HG03460 (cell line): ENCODE data around the gene CAPN15.

ENCODE experiments used
- ATAC-seq: cut with Tn5 transposase; IDR thresholded peaks from one replicate; pipeline ENCODE4 v1.9.1; 2021; ENCODE audit not compliant: unreplicated experiment

CAPN15 gene

DNA sequence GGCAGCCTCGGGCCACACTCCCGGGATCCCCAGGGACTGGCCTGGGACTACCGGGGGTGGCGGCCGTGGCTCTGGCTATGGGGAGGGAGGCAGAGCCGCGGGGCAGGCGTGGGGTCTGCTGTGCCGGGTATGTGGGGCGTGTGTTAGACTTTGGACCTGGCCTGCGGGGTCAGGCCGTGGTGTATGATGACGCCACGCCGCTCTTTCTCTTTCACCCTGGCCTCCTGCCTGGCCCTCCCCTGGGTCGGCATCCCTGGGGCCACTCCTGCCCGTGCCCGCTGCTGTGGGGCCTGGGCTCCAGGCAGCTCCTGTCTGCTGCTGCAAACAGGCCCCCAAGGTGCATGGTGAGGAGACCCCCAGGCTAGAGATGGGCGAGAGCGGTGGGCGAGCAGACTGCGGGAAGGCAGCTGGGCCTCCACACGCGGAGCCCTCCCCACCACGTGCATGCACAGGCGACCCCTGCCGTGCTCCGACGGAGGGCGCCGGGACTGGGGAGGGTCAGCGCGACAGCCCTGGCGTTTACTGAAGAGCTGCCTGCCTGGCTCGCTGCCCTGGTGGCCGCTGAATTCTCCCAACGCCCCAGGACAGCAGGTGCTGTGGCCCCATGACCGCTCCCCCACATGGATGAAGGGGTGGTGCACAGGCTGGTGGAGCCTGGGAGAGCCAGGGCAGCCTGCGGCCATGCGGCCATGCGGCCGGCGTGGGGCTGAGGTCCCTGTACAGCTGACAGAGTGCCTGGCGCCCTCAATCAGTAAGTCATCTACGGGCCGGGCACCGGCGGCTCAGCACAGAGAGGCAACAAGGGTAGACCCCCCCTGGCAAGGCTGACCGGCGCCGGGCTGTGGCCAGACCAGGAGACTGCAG lies 16.0 kb downstream of the CAPN15 start:
- ATAC-seq: no peak

DNA sequence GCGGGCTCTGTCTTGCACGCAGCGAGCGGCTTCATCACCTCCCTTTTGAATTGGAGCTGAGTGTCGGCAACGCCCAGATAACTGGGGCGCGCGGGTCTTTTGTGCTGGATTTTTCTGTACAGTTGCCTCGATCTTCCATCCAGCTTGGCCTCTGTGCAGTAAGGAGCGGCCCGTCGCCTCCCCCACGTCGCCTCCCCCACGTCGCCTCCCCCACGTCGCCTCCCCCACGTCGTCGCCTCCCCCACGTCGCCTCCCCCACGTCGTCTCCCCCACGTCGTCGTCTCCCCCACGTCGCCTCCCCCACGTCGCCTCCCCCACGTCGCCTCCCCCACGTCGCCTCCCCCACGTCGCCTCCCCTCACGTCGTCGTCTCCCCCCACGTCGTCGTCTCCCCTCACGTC lies 17.0 kb downstream of the CAPN15 start:
- no peak for ATAC-seq

DNA sequence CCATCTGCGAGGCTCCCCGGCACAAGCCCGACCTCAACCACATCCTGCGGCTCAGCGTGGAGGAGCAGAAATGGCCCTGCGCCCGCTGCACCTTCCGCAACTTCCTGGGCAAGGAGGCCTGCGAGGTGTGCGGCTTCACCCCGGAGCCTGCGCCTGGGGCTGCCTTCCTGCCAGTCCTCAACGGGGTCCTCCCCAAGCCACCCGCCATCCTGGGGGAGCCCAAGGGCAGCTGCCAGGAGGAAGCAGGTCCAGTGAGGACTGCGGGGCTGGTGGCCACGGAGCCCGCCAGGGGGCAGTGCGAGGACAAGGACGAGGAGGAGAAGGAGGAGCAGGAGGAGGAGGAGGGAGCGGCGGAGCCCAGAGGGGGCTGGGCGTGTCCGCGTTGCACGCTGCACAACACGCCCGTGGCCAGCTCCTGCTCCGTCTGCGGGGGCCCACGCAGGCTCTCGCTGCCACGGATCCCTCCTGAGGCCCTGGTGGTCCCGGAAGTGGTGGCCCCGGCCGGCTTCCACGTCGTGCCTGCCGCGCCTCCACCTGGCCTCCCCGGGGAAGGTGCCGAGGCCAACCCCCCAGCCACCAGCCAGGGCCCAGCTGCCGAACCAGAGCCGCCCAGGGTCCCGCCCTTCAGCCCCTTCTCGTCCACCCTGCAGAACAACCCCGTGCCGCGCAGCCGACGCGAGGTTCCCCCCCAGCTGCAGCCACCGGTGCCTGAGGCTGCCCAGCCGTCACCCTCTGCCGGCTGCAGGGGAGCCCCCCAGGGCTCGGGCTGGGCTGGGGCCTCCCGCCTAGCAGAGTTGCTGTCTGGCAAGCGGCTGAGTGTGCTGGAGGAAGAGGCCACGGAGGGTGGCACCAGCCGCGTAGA lies 19.6 kb downstream of the CAPN15 start:
- ATAC-seq: no peak

DNA sequence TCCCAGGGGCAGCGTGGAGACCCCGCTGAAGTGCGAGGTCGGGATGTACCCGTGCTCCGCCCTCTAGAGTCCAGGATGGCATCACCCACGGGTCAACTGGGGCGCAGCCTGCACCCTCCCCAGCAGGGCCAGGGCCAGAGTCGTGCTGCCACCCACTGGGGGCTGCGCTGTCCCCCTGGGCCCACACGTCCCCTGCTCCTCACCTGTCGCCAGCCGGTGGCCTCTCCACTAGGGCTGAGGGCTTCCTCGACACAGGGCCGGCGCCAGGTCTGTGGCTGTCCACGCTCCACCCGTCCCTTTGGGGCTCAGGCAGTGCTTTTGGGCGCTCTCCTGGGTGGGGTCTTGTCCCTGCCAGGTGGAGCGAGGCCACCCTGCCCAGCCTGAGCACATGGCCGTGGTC lies 21.1 kb downstream of the CAPN15 start:
- no peak for ATAC-seq

DNA sequence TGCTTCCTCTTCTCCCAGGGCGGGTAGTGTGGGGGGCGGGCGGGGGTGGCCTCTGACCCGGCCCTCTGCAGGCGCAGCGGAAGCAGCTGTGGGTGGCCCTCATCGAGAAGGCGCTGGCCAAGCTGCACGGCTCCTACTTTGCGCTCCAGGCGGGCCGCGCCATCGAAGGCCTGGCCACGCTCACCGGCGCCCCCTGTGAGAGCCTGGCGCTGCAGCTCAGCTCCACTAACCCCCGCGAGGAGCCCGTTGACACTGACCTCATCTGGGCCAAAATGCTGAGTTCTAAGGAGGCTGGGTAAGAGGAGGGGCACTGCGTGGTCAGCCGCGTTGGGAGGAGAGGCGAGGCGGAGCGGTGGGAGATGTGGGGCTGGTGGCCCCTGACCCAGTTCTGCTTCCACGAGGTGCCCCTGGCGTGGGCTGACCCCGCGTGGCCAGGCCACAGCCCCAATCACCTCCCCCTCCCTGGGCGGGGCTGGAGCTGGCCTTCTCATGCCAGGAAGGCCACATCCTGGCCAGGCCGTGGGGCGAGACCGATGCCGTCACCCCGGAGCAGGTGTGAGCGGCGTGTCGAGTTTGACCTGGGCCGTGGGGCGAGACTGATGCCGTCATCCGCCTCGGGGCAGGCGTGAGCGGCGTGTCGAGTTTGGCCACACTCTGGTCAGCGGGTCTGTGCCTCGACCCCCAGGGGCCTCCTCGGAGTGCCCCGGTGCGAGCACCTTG lies 22.2 kb downstream of the CAPN15 start:
- no peak for ATAC-seq

DNA sequence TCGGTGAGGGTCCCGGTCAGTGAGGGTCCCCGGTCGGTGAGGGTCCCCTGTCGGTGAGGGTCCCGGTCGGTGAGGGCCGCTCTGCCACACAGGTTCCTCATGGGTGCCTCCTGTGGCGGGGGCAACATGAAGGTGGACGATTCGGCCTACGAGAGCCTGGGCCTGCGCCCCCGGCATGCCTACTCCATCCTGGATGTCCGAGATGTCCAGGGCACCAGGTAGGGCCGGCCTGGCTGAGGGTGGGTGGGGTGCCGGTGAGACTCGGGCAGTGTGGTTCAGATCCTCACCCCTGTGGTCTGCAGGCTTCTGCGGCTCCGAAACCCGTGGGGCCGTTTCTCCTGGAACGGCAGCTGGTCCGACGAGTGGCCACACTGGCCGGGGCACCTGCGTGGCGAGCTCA lies 23.7 kb downstream of the CAPN15 start:
- ATAC-seq: no peak

DNA sequence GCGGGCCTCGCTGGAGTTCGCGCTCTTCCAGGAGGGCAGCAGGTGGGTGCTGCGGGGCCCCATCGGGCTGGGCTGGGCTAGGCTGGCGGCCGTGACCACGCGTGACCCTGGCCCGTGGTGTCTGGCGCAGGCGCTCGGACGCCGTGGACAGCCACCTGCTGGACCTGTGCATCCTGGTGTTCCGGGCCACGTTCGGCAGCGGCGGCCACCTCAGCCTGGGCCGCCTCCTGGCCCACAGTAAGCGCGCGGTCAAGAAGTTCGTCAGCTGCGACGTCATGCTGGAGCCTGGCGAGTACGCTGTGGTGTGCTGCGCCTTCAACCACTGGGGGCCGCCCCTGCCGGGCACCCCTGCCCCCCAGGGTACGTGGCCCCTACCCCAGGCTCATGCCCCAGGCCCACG lies 24.7 kb downstream of the CAPN15 start:
- no peak for ATAC-seq

DNA sequence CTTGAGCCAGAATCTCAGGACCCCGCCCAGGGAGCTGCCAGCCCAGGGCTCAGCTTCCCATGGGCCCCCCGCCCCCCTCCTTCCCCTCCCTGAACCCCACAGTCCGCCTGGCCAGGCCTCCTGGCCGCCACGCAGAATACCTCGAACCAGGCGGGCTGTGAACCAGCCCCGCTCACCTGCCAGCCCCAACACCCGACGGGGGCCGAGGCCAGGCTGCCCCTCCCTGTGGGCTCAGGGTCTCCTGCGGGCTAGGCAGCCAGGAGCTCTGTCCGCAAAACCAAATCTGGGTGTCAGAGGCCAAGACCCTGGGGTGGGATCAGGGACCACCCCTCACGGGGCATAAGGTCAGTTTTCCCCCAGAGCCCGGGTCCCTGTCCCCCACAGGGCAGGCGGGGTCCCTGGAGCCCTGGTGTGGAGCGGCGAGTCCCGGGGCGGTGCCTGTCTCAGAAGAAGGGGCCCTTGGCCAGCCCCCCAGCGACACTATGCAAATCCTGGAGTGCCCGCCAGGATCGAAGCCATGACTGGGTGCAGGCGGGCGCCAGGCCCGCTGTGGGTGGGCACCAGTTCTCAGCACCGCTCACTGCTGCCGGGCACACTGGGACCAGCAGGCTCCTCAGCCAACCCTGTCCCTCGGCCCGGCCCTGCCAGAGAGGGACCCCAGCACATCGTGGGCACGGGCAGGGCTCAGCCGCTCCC lies 26.2 kb downstream of the CAPN15 start:
- no peak for ATAC-seq

DNA sequence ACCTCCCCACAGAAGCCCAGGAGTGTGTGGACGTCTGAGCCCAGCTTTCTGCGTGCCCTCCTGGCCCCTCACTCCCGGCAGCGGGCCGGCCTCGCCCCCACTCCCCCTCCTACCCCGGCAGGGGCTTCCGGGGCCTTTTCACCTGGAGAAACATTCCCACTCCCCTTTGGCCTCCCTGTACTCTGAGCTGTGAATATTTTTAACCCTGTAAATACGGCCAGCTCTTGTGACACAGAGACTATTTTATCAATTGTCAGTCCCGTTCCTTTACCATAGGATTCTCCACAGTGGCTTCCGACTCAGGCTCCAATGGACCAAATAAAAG lies 26.7 kb downstream of the CAPN15 start:
- ATAC-seq: no peak

DNA sequence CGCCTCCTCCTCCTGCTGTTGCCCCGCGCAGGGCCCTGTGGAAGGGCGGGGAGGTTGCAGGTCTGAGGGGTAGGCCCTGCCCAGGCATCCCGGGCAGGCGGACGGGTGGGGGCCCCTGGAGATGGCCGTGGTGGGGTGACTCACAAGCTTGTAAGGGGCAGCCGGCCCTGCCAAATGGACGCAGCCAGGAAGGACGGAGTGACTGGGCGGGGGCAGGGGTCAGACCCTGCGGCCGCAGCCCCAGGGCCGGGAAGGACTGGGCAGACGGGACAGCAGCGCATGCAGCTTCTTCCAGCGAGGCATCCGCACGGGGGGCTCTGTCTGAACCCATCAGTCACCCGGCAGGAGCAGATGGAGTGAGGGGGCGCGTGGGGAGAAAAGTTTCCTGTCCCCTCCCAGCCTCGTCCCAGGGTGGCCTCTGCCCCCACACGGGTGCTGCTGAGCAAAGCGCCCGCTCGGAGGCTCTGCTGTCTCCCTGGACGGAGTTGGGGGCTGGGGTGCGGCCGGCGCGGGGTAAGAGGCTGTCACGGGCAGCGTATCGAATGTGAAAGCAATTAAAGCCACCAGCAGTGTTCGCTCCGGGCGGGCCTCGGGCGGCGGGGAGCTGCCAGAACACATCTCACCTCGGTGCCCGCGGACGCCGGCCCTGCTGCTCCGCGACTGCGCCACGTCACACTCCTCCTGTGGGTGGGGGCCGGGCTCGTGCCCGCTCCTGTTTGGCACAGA lies 27.3 kb downstream of the CAPN15 start:
- no peak for ATAC-seq

DNA sequence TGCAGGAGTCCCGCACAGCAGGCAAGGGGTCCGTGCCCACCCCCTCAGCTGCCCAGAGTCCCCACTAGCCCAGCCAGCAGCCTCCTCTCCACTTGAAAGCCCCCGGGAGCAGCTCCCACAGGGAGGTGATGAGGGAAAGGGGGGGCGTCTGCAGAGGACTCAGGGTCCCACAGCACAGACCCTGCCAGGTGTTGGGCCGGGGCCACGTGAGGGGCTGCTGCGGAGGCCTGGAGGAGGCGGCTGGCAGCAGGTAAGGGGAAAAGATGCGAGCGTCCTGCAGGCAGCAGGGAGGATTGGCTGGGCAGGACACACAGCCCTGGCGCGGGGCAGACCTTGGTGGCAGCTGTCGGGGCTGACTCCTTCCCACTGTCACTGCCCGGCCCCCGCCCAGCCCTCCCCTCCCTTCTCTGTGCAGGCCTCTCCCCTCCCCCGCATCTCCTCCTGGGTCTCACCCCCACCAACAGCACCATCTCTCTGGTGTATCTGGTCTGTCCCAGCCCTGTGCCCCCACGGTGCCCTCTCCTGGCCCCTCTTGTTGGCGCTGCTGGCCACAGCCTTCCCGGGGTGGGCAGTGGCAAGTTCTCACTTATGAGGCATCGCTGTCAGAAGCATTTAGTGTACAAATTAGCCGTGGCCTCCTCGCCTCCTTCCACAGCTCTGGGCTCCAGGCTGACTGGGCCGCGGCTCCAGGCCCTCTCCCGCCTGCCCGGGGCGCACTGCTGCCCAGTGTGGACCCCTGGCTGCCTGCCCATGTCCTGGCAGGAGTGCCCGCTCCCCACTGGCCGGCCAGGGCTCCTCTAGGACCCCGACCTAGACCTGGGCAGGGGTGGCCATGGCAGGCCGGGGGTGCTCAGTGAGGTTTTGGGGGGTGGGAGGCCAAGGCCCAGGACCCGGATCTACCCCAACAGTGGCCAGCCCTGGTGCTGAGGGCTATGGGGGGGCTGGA lies 28.3 kb downstream of the CAPN15 start:
- ATAC-seq: no peak

DNA sequence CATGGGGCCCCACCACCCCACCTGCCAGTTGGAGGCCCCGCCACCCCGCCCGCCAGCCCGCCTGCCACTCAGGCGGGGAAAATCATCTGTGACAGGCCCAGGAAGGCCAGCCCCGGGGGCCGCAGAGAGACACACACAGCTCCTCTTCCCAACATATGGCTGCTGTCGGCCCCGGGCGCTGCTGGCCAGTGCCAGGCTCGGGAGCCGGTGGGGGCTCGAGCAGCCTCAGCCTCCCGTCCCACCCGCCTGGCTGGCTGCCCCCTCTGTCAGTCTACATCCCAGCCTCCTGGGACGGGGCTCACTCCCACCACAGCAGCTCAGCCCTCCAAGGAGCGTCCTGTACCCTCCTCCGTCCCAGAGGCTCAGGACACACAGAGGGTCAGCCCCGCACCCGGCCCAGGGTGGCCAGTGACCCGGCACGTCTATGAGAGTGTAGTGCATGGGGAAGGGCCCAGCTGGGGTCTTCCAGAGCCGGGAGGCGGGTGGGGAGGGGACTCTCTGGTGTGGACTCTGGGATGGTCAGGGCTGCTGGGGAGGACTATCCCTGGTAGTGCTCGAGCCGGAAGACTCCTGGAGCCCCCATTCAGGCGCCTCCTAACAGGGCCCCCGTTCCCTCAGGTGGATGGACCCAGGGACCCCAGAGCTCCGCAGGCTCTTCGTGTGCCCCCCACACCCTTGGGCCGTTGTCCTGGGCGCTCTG lies 29.1 kb downstream of the CAPN15 start:
- no peak for ATAC-seq

DNA sequence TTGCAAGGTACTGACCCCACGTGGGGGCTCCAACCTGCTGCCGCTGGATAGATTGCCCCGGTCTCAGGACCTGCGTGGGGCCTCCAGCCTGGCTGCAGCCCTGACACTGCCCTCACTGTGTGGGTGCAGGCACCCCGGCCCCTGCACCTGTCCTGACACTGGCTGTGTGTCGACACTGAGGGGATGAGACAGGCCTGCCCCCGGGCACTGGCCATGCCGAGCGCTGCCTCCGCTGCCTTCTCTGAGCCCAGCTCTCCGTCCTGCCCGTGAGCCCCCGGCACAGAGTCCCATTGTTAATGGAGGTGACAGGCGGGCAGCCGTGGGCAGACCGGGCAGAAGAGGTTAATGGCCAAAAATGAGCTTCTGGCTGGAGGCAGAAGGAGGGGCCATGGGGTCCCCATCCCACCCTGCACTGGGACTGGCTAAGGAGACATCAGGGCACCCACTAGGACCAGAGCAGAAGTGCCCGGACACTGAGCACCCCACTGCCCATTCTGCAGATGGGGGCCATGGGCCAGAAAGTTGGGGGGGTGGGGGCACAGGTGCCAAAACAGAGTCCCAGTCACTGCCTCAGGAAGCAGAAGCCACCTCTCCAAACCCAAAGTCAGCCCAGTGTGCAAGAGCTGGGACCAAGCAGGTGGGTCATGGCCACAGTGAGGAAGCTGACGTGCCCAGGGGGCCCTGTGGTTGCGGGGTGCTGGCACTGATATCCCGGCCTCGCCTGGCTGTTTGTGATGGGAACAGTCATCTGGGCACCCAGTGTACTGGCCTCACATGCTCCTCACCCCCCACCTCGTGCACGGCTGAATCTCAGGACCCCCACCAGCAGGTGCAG lies 30.2 kb downstream of the CAPN15 start:
- no peak for ATAC-seq

DNA sequence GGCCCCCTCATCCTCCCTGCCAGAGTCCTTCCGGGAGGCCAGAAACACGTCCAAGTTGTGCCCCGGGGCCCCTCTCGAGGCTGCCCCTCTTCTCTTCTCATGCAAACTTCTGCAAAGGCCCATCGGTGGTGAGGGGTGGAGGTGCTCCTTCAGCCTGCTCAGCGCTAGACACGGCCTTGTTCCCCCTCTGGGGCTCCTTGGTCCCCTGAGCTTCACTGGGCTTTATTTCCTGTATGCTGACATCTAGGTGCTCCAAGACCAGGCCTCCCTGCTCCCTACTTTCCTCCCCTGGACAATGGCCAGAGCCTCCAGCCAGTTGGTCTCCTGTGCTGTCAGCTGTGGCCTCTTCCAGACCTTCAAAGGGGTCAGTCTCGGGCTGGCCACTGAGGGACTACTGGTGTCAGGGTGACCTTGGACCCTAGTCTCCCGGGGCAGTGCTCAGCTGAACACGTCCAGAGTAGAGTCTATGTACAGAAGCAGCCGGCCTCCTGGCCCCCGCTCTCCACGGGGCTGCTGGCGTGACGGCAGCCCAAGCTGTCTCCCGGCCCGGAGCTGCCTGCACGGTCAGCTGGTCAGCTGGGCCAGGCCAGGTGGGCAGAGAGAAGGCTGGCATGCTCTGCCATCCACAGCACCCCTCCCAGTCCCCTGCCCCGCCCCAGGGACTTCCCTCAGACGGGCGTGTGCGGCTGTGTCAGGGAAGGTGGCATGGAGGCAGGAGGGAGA lies 30.9 kb downstream of the CAPN15 start:
- ATAC-seq: no peak

DNA sequence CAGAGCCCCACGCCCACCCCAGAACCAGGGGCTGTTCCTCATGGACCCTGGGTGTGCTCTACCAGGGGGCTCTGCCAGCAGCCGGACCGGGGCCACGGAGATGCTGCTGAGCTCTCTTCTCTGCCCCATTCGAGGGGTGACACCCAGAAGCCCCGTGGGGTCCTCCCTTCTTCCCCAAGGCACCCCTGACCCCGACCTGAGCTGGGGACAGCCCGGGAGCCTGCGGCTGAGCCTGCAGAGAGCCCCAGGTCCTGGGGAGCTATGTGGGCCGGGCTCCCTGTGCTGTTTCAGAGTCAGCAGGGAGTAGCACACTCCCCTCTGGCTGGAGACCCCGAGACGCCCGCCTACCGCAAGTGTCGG lies 31.5 kb downstream of the CAPN15 start:
- ATAC-seq: no peak

DNA sequence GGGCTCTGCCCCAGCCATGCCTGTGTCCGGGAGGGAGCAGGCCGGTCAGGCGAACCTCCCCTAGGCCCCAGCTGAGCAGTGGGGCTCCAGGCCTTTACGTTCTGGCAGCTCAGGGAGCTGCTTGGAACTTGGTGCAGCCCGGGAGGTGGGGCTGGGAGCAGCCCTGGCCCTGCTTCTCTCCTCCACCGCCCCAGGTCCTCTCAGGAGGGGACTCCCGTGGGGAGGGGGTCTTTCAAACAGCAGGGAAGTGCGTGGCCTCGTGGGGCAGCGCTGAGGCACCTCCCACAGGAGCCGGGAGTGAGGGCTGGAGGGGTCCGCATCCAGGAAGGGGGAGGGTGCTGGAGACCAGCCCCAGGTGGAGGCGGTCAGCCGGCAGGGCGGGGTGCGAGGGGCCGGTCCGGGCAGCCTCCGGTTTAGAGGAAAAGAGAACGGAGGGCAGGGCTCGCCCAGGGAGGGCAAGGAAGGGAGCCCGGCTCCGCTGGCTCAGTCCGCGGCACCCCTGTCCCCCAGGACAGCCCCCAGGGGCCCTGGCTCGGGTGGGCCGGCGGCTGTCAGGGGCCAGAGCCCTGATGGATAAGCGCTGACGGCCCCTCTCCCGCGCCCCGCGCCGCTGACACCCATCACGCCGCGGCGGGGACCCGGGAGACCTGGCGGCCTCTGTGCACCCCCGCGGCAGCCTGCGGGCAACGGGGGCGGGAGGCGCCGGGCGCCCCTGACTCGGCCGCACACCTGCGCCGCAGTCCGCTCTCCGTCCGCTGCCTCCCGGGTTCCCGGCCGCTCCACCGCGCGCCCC lies 32.1 kb downstream of the CAPN15 start:
- no peak for ATAC-seq
